ENCODE data around the gene ABLIM3. TPM values are rescaled to one million over a fixed set of nuclear protein-coding genes. Genes with fewer than 3 reads are reported as not detected.
A peak's percentile ranks its signal among the peaks of the same experiment; 100 is the strongest.

Gene ABLIM3
- total and polyA plus RNA-seq, 9 of the 15 experiments (the other 6 are each of a cell fraction or from before 2014, with no cell fraction given): 0.03 to 0.38 (median 0.11) TPM

DNA sequence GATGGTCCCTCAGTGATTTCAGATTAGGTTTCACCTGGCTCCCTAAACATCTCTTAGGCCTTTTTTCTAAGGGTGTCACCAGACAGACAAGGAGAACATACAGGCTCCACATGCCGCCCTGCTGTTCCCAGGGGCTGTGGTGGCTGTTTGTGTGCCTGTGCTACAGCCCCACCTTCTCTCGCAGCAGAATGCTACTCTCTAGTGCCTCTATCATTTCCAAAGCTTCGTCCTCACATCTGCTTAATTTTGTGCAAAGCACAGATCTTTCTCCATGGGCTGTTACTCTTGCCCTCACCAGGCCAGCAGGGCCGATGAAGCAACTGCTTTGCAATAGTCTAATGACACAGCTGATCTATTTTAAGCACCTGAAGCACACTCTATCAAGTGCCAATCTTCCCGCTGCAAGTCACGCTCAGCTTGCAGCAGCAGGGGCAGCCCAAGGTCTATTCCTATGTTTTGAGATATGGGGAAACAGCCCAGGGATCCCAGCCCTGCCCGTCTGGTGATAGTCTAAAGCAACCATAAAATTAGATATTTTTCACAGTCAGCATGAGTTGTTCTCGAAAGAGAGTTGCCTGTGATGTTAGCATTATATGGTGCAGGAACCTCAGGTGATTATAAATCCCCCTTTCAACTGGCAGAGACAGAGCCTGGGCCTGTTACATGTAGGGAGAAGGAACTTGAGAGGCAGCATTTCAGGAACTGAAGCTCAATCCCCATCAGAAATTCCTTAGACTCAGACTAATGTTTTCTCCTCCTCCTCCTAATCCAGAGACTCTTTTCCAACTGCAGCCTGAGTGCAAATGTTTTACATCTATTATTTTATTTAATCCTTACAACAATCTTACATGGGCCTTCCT lies 12.7 kb downstream of the ABLIM3 start (continued):
- TF ChIP-seq NR2F6 (CRISPR knock-in tag; IDR thresholded peaks at IDR 0.05) (no peak), ZNF644 (tag; IDR thresholded peaks at IDR 0.05; ENCODE audit: low read depth) (peak; percentile 84; the same call in 1 of the 2 replicates), JUNB (CRISPR knock-in tag; conservative IDR thresholded peaks at IDR 0.05) (no peak), KAT8 (IDR thresholded peaks at IDR 0.05; ENCODE audit: low read depth) (no peak), SRSF1 (IDR thresholded peaks at IDR 0.05; ENCODE audit: low read depth, low read length) (no peak), ZBTB7A (IDR thresholded peaks at IDR 0.05; ENCODE audit: borderline replicate concordance, control insufficient read depth, low read depth, low read length) (no peak), RUNX1 (IDR thresholded peaks at IDR 0.05; ENCODE audit: low read depth) (no peak), ESRRB (CRISPR knock-in tag; IDR thresholded peaks at IDR 0.05; ENCODE audit: borderline replicate concordance) (no peak), POLR2A (conservative IDR thresholded peaks at IDR 0.05) (no peak), PHF8 (IDR thresholded peaks at IDR 0.05; ENCODE audit: borderline replicate concordance, low read length) (no peak), MTA1 (IDR thresholded peaks at IDR 0.05; ENCODE audit: borderline replicate concordance) (no peak), ZFPM2 (CRISPR knock-in tag; IDR thresholded peaks at IDR 0.05) (no peak), HIVEP1 (CRISPR knock-in tag; IDR thresholded peaks at IDR 0.05) (no peak), TAF15 (IDR thresholded peaks at IDR 0.05; ENCODE audit: low read depth, low read length) (no peak), MLX (CRISPR knock-in tag; conservative IDR thresholded peaks at IDR 0.05) (no peak), NR1H2 (CRISPR knock-in tag; IDR thresholded peaks at IDR 0.05) (no peak), RAD21 (CRISPR knock-in tag; conservative IDR thresholded peaks at IDR 0.05 in 1 of 2, IDR thresholded peaks at IDR 0.05 in 1 of 2) (peak in 1 of 2 experiments; percentile 30; a peak in 3 of 4 replicates), ELK3 (CRISPR knock-in tag; IDR thresholded peaks at IDR 0.05) (no peak), EZH2 (IDR thresholded peaks at IDR 0.05; ENCODE audit: borderline replicate concordance, low read depth, low read length) (no peak), GATAD2B (IDR thresholded peaks at IDR 0.05; ENCODE audit: borderline replicate concordance) (no peak), SREBF2 (CRISPR knock-in tag; IDR thresholded peaks at IDR 0.05) (no peak), SNRNP70 (optimal IDR thresholded peaks at IDR 0.05; ENCODE audit: low read depth, low read length) (no peak), PTRF (tag; IDR thresholded peaks at IDR 0.05) (no peak; the same call in 1 of the 2 replicates), ZFX (CRISPR knock-in tag; IDR thresholded peaks at IDR 0.05) (peak; percentile 39; the same call in 1 of the 2 replicates), BCOR (IDR thresholded peaks at IDR 0.05) (no peak)
- TF ChIP-seq, protein P1, sequence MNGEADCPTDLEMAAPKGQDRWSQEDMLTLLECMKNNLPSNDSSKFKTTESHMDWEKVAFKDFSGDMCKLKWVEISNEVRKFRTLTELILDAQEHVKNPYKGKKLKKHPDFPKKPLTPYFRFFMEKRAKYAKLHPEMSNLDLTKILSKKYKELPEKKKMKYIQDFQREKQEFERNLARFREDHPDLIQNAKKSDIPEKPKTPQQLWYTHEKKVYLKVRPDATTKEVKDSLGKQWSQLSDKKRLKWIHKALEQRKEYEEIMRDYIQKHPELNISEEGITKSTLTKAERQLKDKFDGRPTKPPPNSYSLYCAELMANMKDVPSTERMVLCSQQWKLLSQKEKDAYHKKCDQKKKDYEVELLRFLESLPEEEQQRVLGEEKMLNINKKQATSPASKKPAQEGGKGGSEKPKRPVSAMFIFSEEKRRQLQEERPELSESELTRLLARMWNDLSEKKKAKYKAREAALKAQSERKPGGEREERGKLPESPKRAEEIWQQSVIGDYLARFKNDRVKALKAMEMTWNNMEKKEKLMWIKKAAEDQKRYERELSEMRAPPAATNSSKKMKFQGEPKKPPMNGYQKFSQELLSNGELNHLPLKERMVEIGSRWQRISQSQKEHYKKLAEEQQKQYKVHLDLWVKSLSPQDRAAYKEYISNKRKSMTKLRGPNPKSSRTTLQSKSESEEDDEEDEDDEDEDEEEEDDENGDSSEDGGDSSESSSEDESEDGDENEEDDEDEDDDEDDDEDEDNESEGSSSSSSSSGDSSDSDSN (IDR thresholded peaks at IDR 0.05; ENCODE audit: borderline replicate concordance in 1 of 2, low read depth in 2 of 2, low read length in 2 of 2): no peak

Measured in K562 (cell line).